ENCODE measurements around the gene PCLO.

Gene PCLO

GRCh38 chr7:83060218-83060617, 102.5 kb downstream of the PCLO start:
- no peak overlapping the region for H3K4me3 ChIP-seq (replicated peaks; ENCODE audit: low read depth, low read length)
- TF ChIP-seq CTCF (IDR thresholded peaks at IDR 0.05; ENCODE audit: low read depth, low read length, missing control alignments) = no peak
- DNase-seq (ENCODE audit: extremely low read depth, low read depth) = no peak

GRCh38 chr7:83058667-83059066, 104.0 kb downstream of the PCLO start:
- no peak for DNase-seq (ENCODE audit: extremely low read depth, low read depth)
- no peak for TF ChIP-seq CTCF (IDR thresholded peaks at IDR 0.05; ENCODE audit: low read depth, low read length, missing control alignments)
- no peak overlapping the region for H3K4me3 ChIP-seq (replicated peaks; ENCODE audit: low read depth, low read length)

- no peak overlapping the region for H3K4me3 ChIP-seq (replicated peaks; ENCODE audit: low read depth, low read length)
- no peak for DNase-seq (ENCODE audit: extremely low read depth, low read depth)
- no peak for TF ChIP-seq CTCF (IDR thresholded peaks at IDR 0.05; ENCODE audit: low read depth, low read length, missing control alignments)
These were observed 107.5 kb downstream of the PCLO start for GRCh38 chr7:83055197-83055596.

- DNase-seq (ENCODE audit: extremely low read depth, low read depth) = no peak
- H3K4me3 ChIP-seq (replicated peaks; ENCODE audit: low read depth, low read length) = no peak overlapping the region
- TF ChIP-seq CTCF (IDR thresholded peaks at IDR 0.05; ENCODE audit: low read depth, low read length, missing control alignments) = no peak
These were observed 108.2 kb downstream of the PCLO start for GRCh38 chr7:83054472-83054871.

- no peak for TF ChIP-seq CTCF (IDR thresholded peaks at IDR 0.05; ENCODE audit: low read depth, low read length, missing control alignments)
- H3K4me3 ChIP-seq (replicated peaks; ENCODE audit: low read depth, low read length) = no peak overlapping the region
- DNase-seq (ENCODE audit: extremely low read depth, low read depth) = no peak
These were observed 108.7 kb downstream of the PCLO start for GRCh38 chr7:83053965-83054364.

GRCh38 chr7:83040484-83040883, 122.2 kb downstream of the PCLO start:
- no peak overlapping the region for H3K4me3 ChIP-seq (replicated peaks; ENCODE audit: low read depth, low read length)
- no peak for DNase-seq (ENCODE audit: extremely low read depth, low read depth)
- no peak for TF ChIP-seq CTCF (IDR thresholded peaks at IDR 0.05; ENCODE audit: low read depth, low read length, missing control alignments)

- TF ChIP-seq CTCF (IDR thresholded peaks at IDR 0.05; ENCODE audit: low read depth, low read length, missing control alignments) = no peak
- DNase-seq (ENCODE audit: extremely low read depth, low read depth) = no peak
These were observed 123.9 kb downstream of the PCLO start for GRCh38 chr7:83038787-83039186.

More at GRCh38 chr7:83038787-83039186, 123.9 kb downstream of the PCLO start:
- H3K4me3 ChIP-seq (replicated peaks; ENCODE audit: low read depth, low read length) = no peak overlapping the region

Measured in HFF-Myc (cell line).